Measurements from ENCODE around the gene SLC9A9. TPM values are rescaled to one million over a fixed set of nuclear protein-coding genes. Genes with fewer than 3 reads are reported as not detected.
A peak's percentile ranks its signal among the peaks of the same experiment; 100 is the strongest.

The SLC9A9 gene
- total RNA-seq, 2 donors from 2014 or later: 29.6 to 60.1 TPM

- peaks cover 14 to 30% of the 10 kb centered on the region in 2 donors for H3K4me1 ChIP-seq (ENCODE audit: control insufficient read depth in 1 of 2, low read depth in 2 of 2)
- no peak for DNase-seq (ENCODE audit: low spot score)
- no peak overlapping the region for H3K4me3 ChIP-seq
- H3K36me3 ChIP-seq: no peaks in the 10 kb centered on the region
- no peak overlapping the region for H3K27ac ChIP-seq
- no peak for TF ChIP-seq CTCF (IDR thresholded peaks at IDR 0.05)
- H3K27me3 ChIP-seq (replicated peaks; ENCODE audit: insufficient read depth): no peaks in the 10 kb centered on the region
- no peaks in the 10 kb centered on the region for H3K9me3 ChIP-seq
- peak; percentile 24 for ATAC-seq (ENCODE audit: insufficient number of reproducible peaks, low FRiP score, low read depth)
Observed at GRCh38 chr3:143536817-143537535, 311.3 kb downstream of the SLC9A9 start.

- TF ChIP-seq CTCF (IDR thresholded peaks at IDR 0.05): no peak
- peak overlapping the region; percentile 13 for H3K4me3 ChIP-seq
- no peaks in the 10 kb centered on the region for H3K9me3 ChIP-seq
- peaks cover 14 to 30% of the 10 kb centered on the region in 2 donors for H3K4me1 ChIP-seq (ENCODE audit: control insufficient read depth in 1 of 2, low read depth in 2 of 2)
- ATAC-seq (ENCODE audit: insufficient number of reproducible peaks, low FRiP score, low read depth) (no peak), DNase-seq (ENCODE audit: low spot score) (no peak)
- no peaks in the 10 kb centered on the region for H3K36me3 ChIP-seq
- no peaks in the 10 kb centered on the region for H3K27me3 ChIP-seq (replicated peaks; ENCODE audit: insufficient read depth)
- H3K27ac ChIP-seq: no peak overlapping the region
Observed at GRCh38 chr3:143535994-143536784, 312.1 kb downstream of the SLC9A9 start.

GRCh38 chr3:143533391-143533790, 314.9 kb downstream of the SLC9A9 start:
- Histone ChIP-seq H3K4me3 (no peak overlapping the region), H3K9me3 (no peaks in the 10 kb centered on the region), H3K4me1 (ENCODE audit: control insufficient read depth in 1 of 2, low read depth in 2 of 2) (peaks cover 19 to 24% of the 10 kb centered on the region in 2 donors), H3K27ac (no peak overlapping the region), H3K27me3 (replicated peaks; ENCODE audit: insufficient read depth) (no peaks in the 10 kb centered on the region), H3K36me3 (no peaks in the 10 kb centered on the region)
- ATAC-seq (ENCODE audit: insufficient number of reproducible peaks, low FRiP score, low read depth) (no peak), DNase-seq (ENCODE audit: low spot score) (no peak)
- no peak for TF ChIP-seq CTCF (IDR thresholded peaks at IDR 0.05)

GRCh38 chr3:143532091-143532490, 316.2 kb downstream of the SLC9A9 start:
- Histone ChIP-seq H3K9me3 (no peaks in the 10 kb centered on the region), H3K27me3 (replicated peaks; ENCODE audit: insufficient read depth) (no peaks in the 10 kb centered on the region), H3K4me3 (no peak overlapping the region), H3K4me1 (ENCODE audit: control insufficient read depth in 1 of 2, low read depth in 2 of 2) (peaks cover 7 to 11% of the 10 kb centered on the region in 2 donors), H3K36me3 (no peaks in the 10 kb centered on the region), H3K27ac (no peak overlapping the region)
- ATAC-seq (ENCODE audit: insufficient number of reproducible peaks, low FRiP score, low read depth): no peak
- DNase-seq (ENCODE audit: low spot score): no peak
- TF ChIP-seq CTCF (IDR thresholded peaks at IDR 0.05): no peak

GRCh38 chr3:143531101-143531500, 317.2 kb downstream of the SLC9A9 start:
- Histone ChIP-seq H3K4me1 (ENCODE audit: control insufficient read depth in 1 of 2, low read depth in 2 of 2) (peaks cover 1 to 5% of the 10 kb centered on the region in 2 donors), H3K9me3 (no peaks in the 10 kb centered on the region), H3K36me3 (no peaks in the 10 kb centered on the region), H3K27ac (no peak overlapping the region), H3K4me3 (no peak overlapping the region), H3K27me3 (replicated peaks; ENCODE audit: insufficient read depth) (no peaks in the 10 kb centered on the region)
- no peak for TF ChIP-seq CTCF (IDR thresholded peaks at IDR 0.05)
- ATAC-seq (ENCODE audit: insufficient number of reproducible peaks, low FRiP score, low read depth): no peak
- no peak for DNase-seq (ENCODE audit: low spot score)
